HCT116 (cell line): ENCODE measurements around the gene LIPN. TPM values are rescaled to one million over a fixed set of nuclear protein-coding genes. Genes with fewer than 3 reads are reported as not detected.

Experiments used
- ATAC-seq: fragments of 200-7000 bp; cut with Tn5 transposase; 2 replicates; pipeline ENCODE4 v1.9.1; 2020; ENCODE audit warnings: mild to moderate bottlenecking, moderate library complexity
- BruUV-seq: library from RNA; stranded (reverse); fragments of 400-500 nt; replicated peaks from 2 replicates; lab custom pipeline; 2021; lab: Mats Ljungman, UMichigan
- CTCF ChIA-PET: fragments of 300-600 bp; sonication (Branson Sonifier 250); formaldehyde crosslinking; loops from one replicate; lab custom pipeline; 2021; ENCODE audit warnings: antibody characterized with exemption; lab: Charles Lee
- POLR2A ChIA-PET: fragments of 300-600, 350-600 bp; sonication (Branson Sonifier 250); formaldehyde crosslinking; loops from one replicate; lab custom pipeline; 2021; ENCODE audit warnings: antibody characterized with exemption; lab: Charles Lee
- RAD21 ChIA-PET, 2 experiments: fragments of 300-600 bp; sonication (Branson Sonifier 250); formaldehyde crosslinking; loops; one replicate each; lab custom pipeline; 2023; ENCODE audit warnings: low total read pairs in 2 of 2; ENCODE audit not compliant: uncharacterized antibody in 2 of 2, unreplicated experiment in 2 of 2, low non-redundant PET in 1 of 2; lab: Charles Lee
- DNase-seq: peaks from one replicate; pipeline ENCODE4 v3.0.0-alpha.2; 2010; ENCODE audit warnings: low read depth, low spot score
- H2AFZ ChIP-seq: fragments of 200-600 bp; shearing (Covaris generic), sonication (generic); 2 replicates; pipeline ENCODE4 v1.6.1; 2017; ENCODE audit warnings: low read depth, mixed run types, mixed read lengths, antibody characterized with exemption, low read length; ENCODE audit not compliant: poor library complexity, severe bottlenecking
- H3K27ac ChIP-seq: 2 replicates; pipeline ENCODE4 v1.5.1; 2012; ENCODE audit warnings: low read depth, low read length
- H3K27me3 ChIP-seq: fragments of 200-600 bp; sonication (generic); 2 replicates; pipeline ENCODE4 v1.6.1; 2016; ENCODE audit warnings: mixed run types, low read length, mixed read lengths; ENCODE audit not compliant: insufficient read depth
- H3K36me3 ChIP-seq, 2 experiments: fragments of 200-500 bp in 1 of 2; fragments of 200-600 bp in 1 of 2; sonication (Bioruptor generic) in 1 of 2; sonication (generic) in 1 of 2; 2 replicates each; pipeline versions ENCODE4 v1.5.1 to v1.6.1; 2014 to 2016; ENCODE audit warnings: low read length in 2 of 2, inconsistent platforms in 1 of 2, mixed read lengths in 1 of 2, mixed run types in 1 of 2; ENCODE audit not compliant: insufficient read depth in 2 of 2, control insufficient read depth in 1 of 2
- H3K4me1 ChIP-seq, 2 experiments: fragments of 200-600 bp in 1 of 2; sonication (generic) in 1 of 2; 2 replicates each; pipeline versions ENCODE4 v1.5.1 to v1.6.1; 2012 to 2017; ENCODE audit warnings: low read length in 2 of 2, inconsistent platforms in 1 of 2, mild to moderate bottlenecking in 1 of 2, mixed read lengths in 1 of 2, mixed run types in 1 of 2, moderate library complexity in 1 of 2; ENCODE audit not compliant: insufficient read depth in 2 of 2, control insufficient read depth in 1 of 2
- H3K4me2 ChIP-seq: fragments of 200-600 bp; sonication (generic); 2 replicates; pipeline ENCODE4 v1.6.1; 2017; ENCODE audit warnings: mixed run types, low read length, mixed read lengths
- H3K4me3 ChIP-seq, 2 experiments: fragments of 200-600 bp in 1 of 2; sonication (generic) in 1 of 2; replicated peaks in 1 of 2; 2 replicates each; pipeline ENCODE4 v1.5.1; 2011 to 2016; ENCODE audit warnings: low read length in 2 of 2, control low read depth in 1 of 2, low read depth in 1 of 2, mild to moderate bottlenecking in 1 of 2, mixed read lengths in 1 of 2, mixed run types in 1 of 2
- H3K79me2 ChIP-seq: fragments of 200-600 bp; sonication (generic); 2 replicates; pipeline ENCODE4 v1.6.1; 2017; ENCODE audit warnings: mild to moderate bottlenecking, mixed run types, low read length, moderate library complexity, mixed read lengths; ENCODE audit not compliant: insufficient read depth
- H3K9ac ChIP-seq: fragments of 200-600 bp; sonication (generic); 2 replicates; pipeline ENCODE4 v1.6.1; 2016; ENCODE audit warnings: low read length, mixed read lengths
- H3K9me2 ChIP-seq: fragments of 200-600 bp; sonication (generic), shearing (Covaris generic); 2 replicates; pipeline ENCODE4 v1.6.1; 2017; ENCODE audit warnings: mixed run types, mild to moderate bottlenecking, moderate library complexity; ENCODE audit not compliant: insufficient read depth
- H3K9me3 ChIP-seq, 2 experiments: fragments of 200-500 bp in 1 of 2; fragments of 200-600 bp in 1 of 2; sonication (Bioruptor generic) in 1 of 2; sonication (generic) in 1 of 2; 2 replicates each; pipeline ENCODE4 v1.6.1; 2014 to 2017; ENCODE audit warnings: low read length in 2 of 2, mixed read lengths in 2 of 2, inconsistent platforms in 1 of 2, low read depth in 1 of 2, mild to moderate bottlenecking in 1 of 2, mixed run types in 1 of 2, moderate library complexity in 1 of 2; ENCODE audit not compliant: control insufficient read depth in 1 of 2, insufficient read depth in 1 of 2
- H4K20me1 ChIP-seq: fragments of 200-600 bp; sonication (generic), shearing (Covaris generic); 2 replicates; pipeline ENCODE4 v1.6.1; 2017; ENCODE audit warnings: mixed run types, mild to moderate bottlenecking, moderate library complexity; ENCODE audit not compliant: insufficient read depth
- CEBPB ChIP-seq: IDR thresholded peaks from 2 replicates; pipeline ENCODE4 v1.6.1; 2012; ENCODE audit warnings: low read depth
- EGR1 ChIP-seq: IDR thresholded peaks from 2 replicates; pipeline ENCODE4 v1.6.1; 2012; ENCODE audit warnings: low read depth
- ELF1 ChIP-seq: IDR thresholded peaks from 2 replicates; pipeline ENCODE4 v1.6.1; 2012; ENCODE audit warnings: low read depth, borderline replicate concordance
- EZH2 ChIP-seq: fragments of 200-600 bp; sonication (generic); IDR thresholded peaks from 2 replicates; pipeline ENCODE4 v1.6.1; 2017; ENCODE audit warnings: antibody characterized with exemption, mixed run types
- FOSL1 ChIP-seq: IDR thresholded peaks from 2 replicates; pipeline ENCODE4 v1.6.1; 2012; ENCODE audit warnings: low read depth
- POLR2A ChIP-seq: IDR thresholded peaks from 2 replicates; pipeline ENCODE4 v1.7.0; 2011; ENCODE audit warnings: borderline replicate concordance; ENCODE audit not compliant: insufficient read depth, insufficient read length; ENCODE audit errors: extremely low read depth
- REST ChIP-seq: IDR thresholded peaks from 2 replicates; pipeline ENCODE4 v1.6.1; 2012; ENCODE audit warnings: low read depth
- SIN3A ChIP-seq: IDR thresholded peaks from 2 replicates; pipeline ENCODE4 v1.6.1; 2012; ENCODE audit warnings: low read depth
- SRF ChIP-seq: IDR thresholded peaks from 2 replicates; pipeline ENCODE4 v1.6.1; 2012; ENCODE audit warnings: low read depth
- TCF7L2 ChIP-seq: IDR thresholded peaks from 2 replicates; pipeline ENCODE4 v1.7.0; 2011; ENCODE audit warnings: borderline replicate concordance, inconsistent platforms; ENCODE audit not compliant: insufficient read depth, insufficient read length; ENCODE audit errors: extremely low read depth
- YY1 ChIP-seq: IDR thresholded peaks from 2 replicates; pipeline ENCODE4 v1.6.1; 2011; ENCODE audit warnings: low read length, low read depth, moderate library complexity, mild to moderate bottlenecking; ENCODE audit not compliant: insufficient replicate concordance; ENCODE audit errors: extremely low read depth
- ZFX ChIP-seq: fragments of 450-650 bp; IDR thresholded peaks from 2 replicates; pipeline ENCODE4 v1.6.1; 2017
- ZNF274 ChIP-seq: fragments of 200-500 bp; sonication (Bioruptor generic); IDR thresholded peaks from 2 replicates; pipeline ENCODE4 v1.6.1; 2014; ENCODE audit warnings: mild to moderate bottlenecking, low read depth, low read length, inconsistent platforms
- intact Hi-C: fragments of 100-400 bp; cut with micrococcal nuclease; formaldehyde crosslinking; loops from 2 replicates; pipeline ENCODE4 v1.10.0; 2022
- total RNA-seq: library from RNA; stranded (reverse); gene quantifications from one replicate; pipeline ENCODE4 v1.2.1, GENCODE V29; 2021; ENCODE audit not compliant: unreplicated experiment
- TF ChIP-seq, protein P1 (sequence below): IDR thresholded peaks from 2 replicates; pipeline ENCODE4 v1.6.1; 2012
- TF ChIP-seq, protein P2 (sequence below): IDR thresholded peaks from 2 replicates; pipeline ENCODE4 v1.6.1; 2012
- TF ChIP-seq, protein P3 (sequence below), 3 experiments: fragments of 200-600 bp in 1 of 3; sonication (generic) in 1 of 3; IDR thresholded peaks in 2 of 3; conservative IDR thresholded peaks in 1 of 3; 2 replicates each; pipeline ENCODE4 v1.5.1; 2012 to 2017; ENCODE audit warnings: low read depth in 2 of 3, low read length in 2 of 3, antibody characterized with exemption in 1 of 3, borderline replicate concordance in 1 of 3, control low read depth in 1 of 3, mild to moderate bottlenecking in 1 of 3, mixed read lengths in 1 of 3, mixed run types in 1 of 3, moderate library complexity in 1 of 3; ENCODE audit not compliant: insufficient read depth in 1 of 3

The LIPN gene
- total RNA-seq, 1 experiment from 2014 or later = not detected

DNA sequence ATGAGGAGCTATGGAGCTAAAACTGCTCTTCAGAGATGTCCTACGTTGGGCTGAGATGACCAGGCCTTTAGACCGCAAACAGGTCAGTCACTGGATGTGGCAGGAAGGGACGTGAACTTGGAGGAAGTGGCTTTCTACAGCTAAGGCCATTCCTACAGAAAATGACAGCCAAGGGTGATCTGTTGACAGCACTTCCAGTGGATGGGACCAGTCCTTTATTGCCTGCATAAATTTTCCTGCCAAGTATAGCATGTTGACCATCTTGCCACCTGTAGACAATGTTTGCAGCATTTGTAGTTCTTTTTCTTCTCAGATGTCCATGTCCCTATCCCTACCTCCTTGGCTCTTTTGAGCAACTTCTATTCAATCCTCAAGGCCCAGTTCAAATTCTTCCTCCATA, 46.1 kb downstream of the LIPN start:
- ChIA-PET CTCF (no interaction called here), RAD21 (no interaction called here), POLR2A (no interaction called here)
- no peaks in the 10 kb centered on the region for H3K27me3 ChIP-seq
- TF ChIP-seq SIN3A = no peak
- TF ChIP-seq ELF1 = no peak
- no peak for TF ChIP-seq FOSL1
- no peak for TF ChIP-seq EGR1
- no peaks in the 10 kb centered on the region for H3K4me1 ChIP-seq
- intact Hi-C loops = no loop called here
- BruUV-seq = no TSS peak
- no peak overlapping the region for H3K27ac ChIP-seq
- DNase-seq = no peak
- H3K9me2 ChIP-seq = no peaks in the 10 kb centered on the region
- no peaks in the 10 kb centered on the region for H4K20me1 ChIP-seq
- H3K9ac ChIP-seq = no peak overlapping the region
- H3K9me3 ChIP-seq = no peaks in the 10 kb centered on the region
- ATAC-seq = no peak
- H3K4me3 ChIP-seq = no peak overlapping the region
- no peak overlapping the region for H3K4me2 ChIP-seq
- H3K79me2 ChIP-seq = no peaks in the 10 kb centered on the region
- H2AFZ ChIP-seq = no peak overlapping the region
- no peaks in the 10 kb centered on the region for H3K36me3 ChIP-seq

DNA sequence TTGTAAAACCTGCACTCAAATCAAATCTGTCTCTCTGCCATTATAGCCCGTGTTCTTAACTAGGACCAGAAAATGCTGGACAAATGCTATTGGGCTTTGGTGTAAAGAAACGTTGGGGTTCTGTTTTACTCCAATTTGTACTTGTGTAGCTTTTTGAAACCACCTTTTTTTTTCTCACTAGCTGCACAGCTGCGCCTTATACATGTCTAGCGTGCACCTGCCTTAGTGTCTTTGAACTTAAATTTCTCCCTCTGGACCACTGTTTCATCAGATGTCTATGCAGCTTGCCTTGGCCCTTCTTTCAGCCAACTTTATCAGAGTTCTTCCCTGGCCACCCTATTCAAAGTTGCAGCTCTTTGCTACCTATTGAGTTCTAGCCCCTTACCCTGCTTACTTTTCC, 49.8 kb downstream of the LIPN start:
- intact Hi-C loops = loop anchor here (1.0 to 5.0 kb wide), 3 partner anchors 121 to 244 kb away; partner anchors contain the start of gene RNLS
- H3K9ac ChIP-seq = no peak overlapping the region
- H3K79me2 ChIP-seq = no peaks in the 10 kb centered on the region
- no TSS peak for BruUV-seq
- no peaks in the 10 kb centered on the region for H3K36me3 ChIP-seq
- no peak for ATAC-seq
- POLR2A ChIA-PET = no interaction called here
- H3K27me3 ChIP-seq = no peaks in the 10 kb centered on the region
- peak overlapping the region; percentile 32 for H2AFZ ChIP-seq
- DNase-seq = no peak
- CTCF ChIA-PET = interaction anchor here (1.5 to 3.5 kb wide), 3 partner anchors 12 to 245 kb away, joined by 3 to 26 read pairs (median 9); no protein-coding TSS in a partner anchor
- no peak overlapping the region for H3K27ac ChIP-seq
- no peaks in the 10 kb centered on the region for H3K9me2 ChIP-seq
- no peaks in the 10 kb centered on the region for H3K9me3 ChIP-seq
- no peaks in the 10 kb centered on the region for H3K4me1 ChIP-seq
- H3K4me2 ChIP-seq = no peak overlapping the region
- H4K20me1 ChIP-seq = no peaks in the 10 kb centered on the region
- RAD21 ChIA-PET = no interaction called here
- no peak overlapping the region for H3K4me3 ChIP-seq
- TF ChIP-seq, protein P1, sequence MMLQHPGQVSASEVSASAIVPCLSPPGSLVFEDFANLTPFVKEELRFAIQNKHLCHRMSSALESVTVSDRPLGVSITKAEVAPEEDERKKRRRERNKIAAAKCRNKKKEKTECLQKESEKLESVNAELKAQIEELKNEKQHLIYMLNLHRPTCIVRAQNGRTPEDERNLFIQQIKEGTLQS = no peak
- TF ChIP-seq REST = no peak
- TF ChIP-seq ZNF274 = no peak
- TF ChIP-seq CEBPB = no peak
- TF ChIP-seq YY1 = no peak
- TF ChIP-seq EZH2 = no peak
- TF ChIP-seq FOSL1 = no peak
- TF ChIP-seq, protein P2, sequence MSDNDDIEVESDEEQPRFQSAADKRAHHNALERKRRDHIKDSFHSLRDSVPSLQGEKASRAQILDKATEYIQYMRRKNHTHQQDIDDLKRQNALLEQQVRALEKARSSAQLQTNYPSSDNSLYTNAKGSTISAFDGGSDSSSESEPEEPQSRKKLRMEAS = no peak
- no peak for TF ChIP-seq ELF1
- TF ChIP-seq SRF = no peak
- TF ChIP-seq TCF7L2 = no peak
- no peak for TF ChIP-seq ZFX
- TF ChIP-seq, protein P3, sequence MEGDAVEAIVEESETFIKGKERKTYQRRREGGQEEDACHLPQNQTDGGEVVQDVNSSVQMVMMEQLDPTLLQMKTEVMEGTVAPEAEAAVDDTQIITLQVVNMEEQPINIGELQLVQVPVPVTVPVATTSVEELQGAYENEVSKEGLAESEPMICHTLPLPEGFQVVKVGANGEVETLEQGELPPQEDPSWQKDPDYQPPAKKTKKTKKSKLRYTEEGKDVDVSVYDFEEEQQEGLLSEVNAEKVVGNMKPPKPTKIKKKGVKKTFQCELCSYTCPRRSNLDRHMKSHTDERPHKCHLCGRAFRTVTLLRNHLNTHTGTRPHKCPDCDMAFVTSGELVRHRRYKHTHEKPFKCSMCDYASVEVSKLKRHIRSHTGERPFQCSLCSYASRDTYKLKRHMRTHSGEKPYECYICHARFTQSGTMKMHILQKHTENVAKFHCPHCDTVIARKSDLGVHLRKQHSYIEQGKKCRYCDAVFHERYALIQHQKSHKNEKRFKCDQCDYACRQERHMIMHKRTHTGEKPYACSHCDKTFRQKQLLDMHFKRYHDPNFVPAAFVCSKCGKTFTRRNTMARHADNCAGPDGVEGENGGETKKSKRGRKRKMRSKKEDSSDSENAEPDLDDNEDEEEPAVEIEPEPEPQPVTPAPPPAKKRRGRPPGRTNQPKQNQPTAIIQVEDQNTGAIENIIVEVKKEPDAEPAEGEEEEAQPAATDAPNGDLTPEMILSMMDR (IDR thresholded peaks at IDR 0.05 in 2 of 3, conservative IDR thresholded peaks at IDR 0.05 in 1 of 3; ENCODE audit: borderline replicate concordance in 1 of 3, insufficient read depth in 1 of 3, low read depth in 2 of 3, low read length in 2 of 3) = no peak
- TF ChIP-seq POLR2A = no peak
